ENCODE data around the gene RSBN1L. TPM values are rescaled to one million over a fixed set of nuclear protein-coding genes. Genes with fewer than 3 reads are reported as not detected.

Gene RSBN1L
- total RNA-seq, 1 donor = 14.3 TPM

DNA sequence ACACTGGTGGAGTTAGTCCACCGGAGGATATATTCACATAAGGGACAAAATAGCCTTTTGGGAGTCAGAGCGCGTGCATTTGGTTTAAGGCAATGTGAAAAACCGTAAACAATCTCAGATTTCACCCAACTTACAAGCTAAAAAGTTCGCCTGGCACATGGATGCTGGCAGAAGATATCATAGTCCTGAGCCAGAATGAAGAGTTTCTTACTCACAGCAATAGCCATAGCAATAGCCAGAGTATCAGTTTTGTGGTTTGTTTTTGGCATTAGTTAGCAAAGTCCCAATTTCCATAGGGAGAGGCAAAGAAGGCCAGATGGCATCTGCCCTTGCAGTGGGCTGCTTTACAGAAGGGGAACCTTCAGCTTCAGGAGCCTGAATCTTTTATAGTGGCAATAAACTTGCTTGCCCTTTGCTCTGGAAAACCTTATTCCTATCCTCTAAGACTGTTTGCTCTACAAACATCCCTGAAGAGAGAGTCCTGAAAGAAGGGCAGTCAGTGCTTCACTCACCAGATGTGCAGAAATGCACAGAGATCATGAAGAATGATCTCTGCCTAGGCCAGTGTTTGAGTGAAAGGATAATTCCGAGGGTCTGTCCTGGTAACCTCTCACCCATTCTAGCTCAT is 28.7 kb upstream of the RSBN1L start:
- H3K4me3 ChIP-seq (ENCODE audit: low read length) = no peak overlapping the region
- no peaks in the 10 kb centered on the region for H3K4me1 ChIP-seq (ENCODE audit: insufficient read depth, low read length)
- H3K9me3 ChIP-seq (ENCODE audit: low read depth, low read length) = no peaks in the 10 kb centered on the region
- H3K27me3 ChIP-seq (ENCODE audit: insufficient read depth, low read length) = no peaks in the 10 kb centered on the region

DNA sequence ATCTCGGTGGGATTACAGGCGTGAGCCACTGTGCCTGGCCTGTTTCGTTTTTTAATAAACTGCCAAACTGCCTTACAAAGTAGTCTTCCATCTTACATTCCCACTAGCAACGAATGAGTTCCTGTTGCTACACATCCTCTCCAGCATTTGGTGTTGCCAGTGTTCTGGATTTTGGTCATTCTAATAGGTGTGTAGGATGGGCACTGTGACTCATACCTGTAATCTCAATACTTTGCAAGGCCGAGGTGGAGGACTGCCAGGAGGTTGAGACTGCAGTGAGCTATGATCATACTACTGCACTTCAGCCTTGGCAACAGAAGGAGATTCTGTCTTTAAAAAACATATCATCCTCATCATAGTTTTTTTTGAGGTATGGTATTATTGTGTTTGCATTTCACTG is 21.4 kb upstream of the RSBN1L start:
- no peaks in the 10 kb centered on the region for H3K4me1 ChIP-seq (ENCODE audit: insufficient read depth, low read length)
- H3K27me3 ChIP-seq (ENCODE audit: insufficient read depth, low read length) = no peaks in the 10 kb centered on the region
- no peaks in the 10 kb centered on the region for H3K9me3 ChIP-seq (ENCODE audit: low read depth, low read length)
- H3K4me3 ChIP-seq (ENCODE audit: low read length) = no peak overlapping the region

DNA sequence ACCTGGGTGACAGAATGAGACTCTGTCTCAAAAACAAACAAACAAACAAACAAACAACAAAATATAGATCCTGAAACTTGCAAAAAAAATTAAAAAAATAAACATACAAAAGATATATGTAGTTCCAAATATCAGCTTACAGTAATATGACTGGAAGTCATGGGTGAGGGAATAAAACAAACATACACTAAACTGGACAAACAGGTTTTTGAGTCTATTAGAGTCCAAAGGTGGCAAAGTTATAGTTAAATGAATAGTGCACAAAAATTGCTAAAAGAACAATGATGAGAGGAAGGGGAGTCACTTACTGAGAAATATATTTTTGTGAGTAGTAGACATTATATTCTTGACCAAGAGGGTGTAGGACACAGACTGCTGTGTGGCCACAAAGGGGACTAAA is 16.7 kb upstream of the RSBN1L start:
- H3K27me3 ChIP-seq (ENCODE audit: insufficient read depth, low read length) = no peaks in the 10 kb centered on the region
- H3K9me3 ChIP-seq (ENCODE audit: low read depth, low read length) = no peaks in the 10 kb centered on the region
- H3K4me3 ChIP-seq (ENCODE audit: low read length) = no peak overlapping the region
- H3K4me1 ChIP-seq (ENCODE audit: insufficient read depth, low read length) = no peaks in the 10 kb centered on the region

DNA sequence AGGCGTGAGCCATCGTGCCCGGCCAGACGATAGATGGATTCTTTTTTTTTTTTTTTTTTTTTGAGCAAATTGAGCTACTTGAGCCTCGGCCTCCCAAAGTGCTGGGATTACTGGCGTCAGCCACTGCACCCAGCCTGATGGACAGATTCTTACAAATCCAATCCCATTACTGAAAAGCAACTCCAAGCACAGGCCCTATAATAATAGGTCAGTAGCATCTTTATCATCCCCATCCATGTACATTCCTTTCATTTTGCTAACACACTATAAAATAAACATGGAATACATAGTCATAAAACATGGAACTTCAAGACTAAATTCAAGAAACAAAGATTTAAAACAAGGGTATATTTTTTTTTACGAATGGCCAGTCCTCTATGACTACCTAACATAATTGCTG is 16.0 kb upstream of the RSBN1L start:
- H3K4me3 ChIP-seq (ENCODE audit: low read length) = no peak overlapping the region
- peaks cover 3% of the 10 kb centered on the region for H3K4me1 ChIP-seq (ENCODE audit: insufficient read depth, low read length)
- no peaks in the 10 kb centered on the region for H3K27me3 ChIP-seq (ENCODE audit: insufficient read depth, low read length)
- no peaks in the 10 kb centered on the region for H3K9me3 ChIP-seq (ENCODE audit: low read depth, low read length)

DNA sequence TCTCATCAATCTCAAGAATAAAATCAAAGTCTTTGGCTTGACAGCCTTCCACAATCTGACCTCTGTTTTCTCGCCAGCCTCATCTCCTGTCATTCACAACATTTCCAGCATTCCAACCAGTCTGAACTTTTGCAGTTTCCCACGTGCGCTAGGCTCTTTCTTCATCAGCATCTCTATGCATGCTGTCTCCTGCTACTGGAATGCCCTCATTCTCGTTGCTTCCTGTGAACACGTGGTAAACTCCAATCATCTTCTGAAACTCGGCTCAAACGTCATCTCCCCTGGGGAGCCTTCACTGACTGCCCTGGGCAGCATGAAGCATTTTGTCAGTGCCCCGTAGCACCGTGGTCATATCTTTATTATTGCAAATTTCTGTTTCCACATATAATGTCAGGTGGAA is 12.2 kb upstream of the RSBN1L start:
- no peaks in the 10 kb centered on the region for H3K27me3 ChIP-seq (ENCODE audit: insufficient read depth, low read length)
- peaks cover 14% of the 10 kb centered on the region for H3K4me1 ChIP-seq (ENCODE audit: insufficient read depth, low read length)

DNA sequence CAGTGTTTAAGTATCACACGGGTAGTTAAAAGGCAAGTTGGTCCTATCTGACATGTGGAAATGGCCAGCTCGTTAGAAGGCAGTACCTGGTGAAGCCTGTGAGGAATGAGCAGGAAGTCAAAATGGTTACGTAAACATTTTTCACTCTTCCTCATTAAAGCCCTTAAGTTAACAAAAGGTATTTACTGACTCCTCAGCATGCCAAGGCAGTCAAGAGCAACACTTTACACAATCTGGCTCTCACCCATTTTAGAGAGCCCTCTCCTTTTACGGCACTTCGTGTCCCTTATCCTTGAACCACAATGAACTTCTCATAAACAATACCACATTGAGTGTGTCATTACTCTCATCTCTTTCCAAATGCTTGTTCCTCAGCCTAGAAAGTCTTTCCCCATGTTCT is 11.0 kb upstream of the RSBN1L start:
- Histone ChIP-seq H3K9me3 (ENCODE audit: low read depth, low read length) (no peaks in the 10 kb centered on the region), H3K4me3 (ENCODE audit: low read length) (no peak overlapping the region), H3K4me1 (ENCODE audit: insufficient read depth, low read length) (peaks cover 14% of the 10 kb centered on the region), H3K27me3 (ENCODE audit: insufficient read depth, low read length) (no peaks in the 10 kb centered on the region)

More for the DNA sequence above, 12.2 kb upstream of the RSBN1L start:
- Histone ChIP-seq H3K4me3 (ENCODE audit: low read length) (no peak overlapping the region), H3K9me3 (ENCODE audit: low read depth, low read length) (no peaks in the 10 kb centered on the region)

DNA sequence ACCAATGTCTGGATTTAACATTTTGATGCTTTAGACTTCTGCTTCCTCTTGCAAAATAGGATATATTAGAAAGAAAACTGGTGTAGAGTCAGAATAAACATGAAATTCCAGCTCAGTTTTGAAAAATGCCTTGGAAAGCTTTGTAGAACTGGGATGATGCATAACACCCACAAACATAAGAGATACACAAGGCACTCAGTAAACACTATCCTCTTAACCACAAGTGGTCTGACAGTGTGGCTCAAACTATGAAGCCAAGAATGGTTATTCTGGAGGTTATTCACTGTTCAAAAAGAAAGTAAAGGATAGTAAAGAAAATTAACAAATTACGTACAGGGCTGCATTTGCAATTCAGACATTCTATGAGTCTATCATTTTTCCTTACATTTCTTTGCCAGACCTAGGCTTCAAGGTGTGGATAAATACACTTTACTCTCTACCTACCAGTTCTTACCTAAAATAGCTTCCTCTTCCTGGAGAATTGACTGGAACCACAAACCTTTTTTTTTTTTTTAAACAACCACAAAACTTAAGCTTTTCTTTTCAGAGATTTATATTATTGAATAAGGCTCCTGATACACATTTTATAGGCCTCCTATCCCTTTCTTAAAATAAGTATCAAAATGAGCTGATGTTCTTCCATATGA is 9.0 kb upstream of the RSBN1L start:
- no peaks in the 10 kb centered on the region for H3K9me3 ChIP-seq (ENCODE audit: low read depth, low read length)
- H3K27me3 ChIP-seq (ENCODE audit: insufficient read depth, low read length) = no peaks in the 10 kb centered on the region
- no peak overlapping the region for H3K4me3 ChIP-seq (ENCODE audit: low read length)
- peaks cover 14% of the 10 kb centered on the region for H3K4me1 ChIP-seq (ENCODE audit: insufficient read depth, low read length)

DNA sequence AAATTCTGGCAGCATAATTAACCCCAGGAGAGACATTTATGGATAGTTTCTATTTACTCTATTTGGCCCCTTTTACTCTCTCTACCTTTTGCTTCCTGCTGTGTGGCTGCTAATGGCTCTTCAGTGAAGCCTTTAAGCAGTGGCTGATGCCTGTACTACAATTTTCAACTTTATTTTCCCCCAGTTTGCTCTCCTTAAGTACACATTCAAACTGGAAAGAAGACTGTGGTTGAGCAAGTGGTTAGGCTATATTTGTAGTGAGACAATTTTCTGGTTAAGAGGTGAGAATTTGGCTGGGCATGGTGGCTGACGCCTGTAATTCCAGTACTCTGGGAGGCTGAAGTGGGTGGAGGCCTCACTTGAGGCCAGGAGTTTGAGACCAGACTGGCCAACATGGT is 8.5 kb upstream of the RSBN1L start:
- Histone ChIP-seq H3K27me3 (ENCODE audit: insufficient read depth, low read length) (no peaks in the 10 kb centered on the region), H3K9me3 (ENCODE audit: low read depth, low read length) (no peaks in the 10 kb centered on the region), H3K4me1 (ENCODE audit: insufficient read depth, low read length) (peaks cover 14% of the 10 kb centered on the region), H3K4me3 (ENCODE audit: low read length) (no peak overlapping the region)

DNA sequence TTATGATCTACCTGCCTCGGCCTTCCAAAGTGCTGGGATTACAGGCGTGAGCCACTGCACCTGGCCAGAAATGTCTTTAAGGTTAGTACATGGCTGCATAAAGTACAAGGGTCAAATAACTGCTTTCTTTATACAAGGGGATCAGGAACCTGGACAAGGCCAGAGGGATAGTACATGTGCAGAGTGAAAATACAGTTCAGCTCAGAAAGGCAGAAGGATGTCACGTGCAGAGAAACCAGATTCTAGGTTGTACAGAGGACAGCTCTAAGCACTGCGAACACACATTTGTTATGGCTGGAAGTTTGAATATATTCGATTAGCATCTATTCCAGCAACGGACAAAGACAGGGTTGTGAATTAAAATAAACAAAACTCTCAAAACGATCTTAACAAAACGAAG is 6.0 kb upstream of the RSBN1L start:
- Histone ChIP-seq H3K4me1 (ENCODE audit: insufficient read depth, low read length) (peaks cover 26% of the 10 kb centered on the region), H3K27me3 (ENCODE audit: insufficient read depth, low read length) (no peaks in the 10 kb centered on the region), H3K9me3 (ENCODE audit: low read depth, low read length) (no peaks in the 10 kb centered on the region), H3K4me3 (ENCODE audit: low read length) (no peak overlapping the region)

DNA sequence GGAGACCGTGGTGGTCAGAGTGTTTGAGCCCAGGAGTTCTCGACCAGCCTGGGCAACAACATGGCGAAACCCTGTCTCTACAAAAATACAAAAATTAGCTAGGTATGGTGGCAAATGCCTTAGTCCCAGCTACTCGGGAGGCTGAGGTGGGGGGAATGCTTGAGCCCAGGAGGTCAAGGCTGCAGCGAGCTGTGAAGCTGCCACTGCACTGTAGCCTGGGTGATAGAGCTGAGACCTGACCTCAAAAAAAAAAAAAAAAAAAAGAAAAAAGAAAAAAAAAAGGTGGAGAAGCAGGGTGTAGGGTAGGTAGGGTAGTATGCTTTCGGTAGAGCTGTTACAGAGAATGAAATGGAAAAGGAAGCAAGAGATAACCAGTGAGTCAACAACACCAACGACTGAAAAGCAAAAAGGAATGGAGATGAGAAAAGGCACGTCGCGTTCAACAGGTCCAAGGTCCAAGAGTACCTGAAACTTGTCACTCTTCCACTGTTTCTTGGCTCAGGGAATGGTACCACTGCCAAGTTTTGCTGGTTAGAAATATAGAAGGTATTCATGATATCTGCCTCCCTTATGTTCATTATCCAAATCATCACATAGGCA is 4.3 kb upstream of the RSBN1L start:
- H3K4me1 ChIP-seq (ENCODE audit: insufficient read depth, low read length) = peaks cover 28% of the 10 kb centered on the region
- no peak overlapping the region for H3K4me3 ChIP-seq (ENCODE audit: low read length)
- H3K27me3 ChIP-seq (ENCODE audit: insufficient read depth, low read length) = no peaks in the 10 kb centered on the region
- no peaks in the 10 kb centered on the region for H3K9me3 ChIP-seq (ENCODE audit: low read depth, low read length)

DNA sequence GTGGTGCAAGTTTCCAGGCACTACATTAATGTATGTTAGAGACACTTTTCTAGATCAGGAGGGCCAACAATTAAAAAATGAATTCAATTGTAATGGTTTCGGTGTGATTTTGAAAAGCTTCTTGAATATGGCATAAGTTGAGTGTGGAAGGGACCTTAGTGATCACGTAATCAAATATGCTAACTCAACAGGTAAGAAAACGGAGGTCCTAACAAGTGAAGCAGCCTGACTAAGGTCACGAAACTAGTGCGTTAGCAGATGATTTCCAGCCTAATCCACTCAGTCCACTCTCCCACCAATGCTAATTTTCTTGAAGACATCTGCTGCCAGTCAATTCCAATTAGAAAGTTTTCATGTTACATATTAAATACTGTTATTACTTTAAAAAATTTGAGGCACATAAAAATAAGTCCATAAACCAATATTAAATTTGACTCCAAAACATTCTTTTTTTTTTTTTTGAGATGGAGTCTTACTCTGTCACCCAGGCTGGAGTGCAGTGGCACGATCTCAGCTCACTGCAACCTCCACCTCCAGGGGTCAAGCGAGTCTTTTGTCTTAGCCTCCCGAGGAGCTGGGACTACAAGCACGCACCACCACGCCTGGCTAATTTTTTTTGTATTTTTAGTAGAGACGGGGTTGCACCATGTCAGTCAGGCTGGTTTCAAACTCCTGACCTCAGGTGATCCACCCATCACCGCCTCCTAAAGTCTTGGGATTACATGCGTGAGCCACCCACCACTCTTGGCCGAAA is 2.3 kb upstream of the RSBN1L start:
- Histone ChIP-seq H3K27me3 (ENCODE audit: insufficient read depth, low read length) (no peaks in the 10 kb centered on the region), H3K4me3 (ENCODE audit: low read length) (no peak overlapping the region), H3K9me3 (ENCODE audit: low read depth, low read length) (no peaks in the 10 kb centered on the region), H3K4me1 (ENCODE audit: insufficient read depth, low read length) (peaks cover 31% of the 10 kb centered on the region)

DNA sequence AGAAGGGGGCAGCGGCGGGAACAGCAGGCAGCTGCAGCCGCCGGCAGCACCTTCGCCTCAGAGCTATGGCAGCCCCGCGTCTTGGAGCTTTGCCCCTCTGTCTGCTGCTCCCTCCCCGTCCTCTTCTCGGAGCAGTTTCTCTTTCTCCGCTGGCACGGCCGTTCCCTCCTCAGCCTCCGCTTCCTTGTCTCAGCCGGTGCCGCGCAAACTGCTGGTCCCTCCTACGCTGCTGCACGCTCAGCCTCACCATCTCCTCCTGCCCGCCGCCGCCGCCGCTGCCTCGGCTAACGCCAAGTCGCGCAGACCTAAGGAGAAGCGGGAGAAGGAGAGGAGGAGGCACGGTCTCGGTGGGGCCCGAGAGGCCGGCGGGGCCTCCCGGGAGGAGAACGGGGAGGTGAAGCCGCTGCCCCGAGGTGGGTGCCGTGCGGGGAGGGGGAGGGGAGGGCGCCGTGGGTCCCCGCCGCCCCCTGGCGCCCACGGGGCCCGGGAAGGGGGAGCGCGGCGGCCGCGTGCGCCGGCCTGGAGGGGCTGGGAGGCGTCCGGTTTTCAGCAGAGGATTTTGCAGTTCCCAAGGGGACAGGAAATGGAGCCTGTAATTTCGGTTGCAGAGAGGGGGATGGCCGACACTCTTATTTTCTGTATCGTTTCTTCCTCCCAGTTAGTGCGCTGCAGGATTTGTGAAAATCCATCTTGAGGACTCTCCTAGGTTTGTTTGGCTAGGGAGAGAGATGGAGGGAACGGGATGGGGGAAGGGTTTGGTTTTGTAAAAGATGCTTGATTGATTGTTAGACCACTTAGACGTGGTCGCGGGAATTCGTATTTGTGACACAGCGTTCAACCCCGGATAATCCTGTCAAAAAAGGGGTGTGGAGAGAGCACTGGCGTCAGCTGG is 630 bp downstream of the RSBN1L start:
- Histone ChIP-seq H3K4me3 (ENCODE audit: low read length) (peak overlapping the region; percentile 100), H3K4me1 (ENCODE audit: insufficient read depth, low read length) (peaks cover 45% of the 10 kb centered on the region)

DNA sequence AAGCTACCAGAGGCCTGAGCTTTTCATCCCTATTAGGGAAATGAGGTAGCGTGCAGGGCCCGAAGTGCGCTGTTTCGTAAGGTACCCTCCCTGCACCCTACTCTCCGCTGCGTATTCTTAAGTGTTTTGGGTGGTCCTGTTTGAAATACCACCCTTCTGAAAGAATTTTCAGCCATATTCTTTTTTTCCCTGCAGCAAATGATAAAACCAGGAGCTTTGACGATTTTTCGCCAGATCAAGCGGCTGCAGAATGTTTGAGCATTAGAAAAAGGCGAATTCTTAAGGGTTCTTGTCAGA is 1.2 kb downstream of the RSBN1L start:
- H3K4me3 ChIP-seq (ENCODE audit: low read length) = peak overlapping the region; percentile 100
- no peaks in the 10 kb centered on the region for H3K27me3 ChIP-seq (ENCODE audit: insufficient read depth, low read length)
- H3K9me3 ChIP-seq (ENCODE audit: low read depth, low read length) = no peaks in the 10 kb centered on the region
- H3K4me1 ChIP-seq (ENCODE audit: insufficient read depth, low read length) = peaks cover 49% of the 10 kb centered on the region

More for the DNA sequence above, 630 bp downstream of the RSBN1L start:
- Histone ChIP-seq H3K27me3 (ENCODE audit: insufficient read depth, low read length) (no peaks in the 10 kb centered on the region), H3K9me3 (ENCODE audit: low read depth, low read length) (no peaks in the 10 kb centered on the region)

DNA sequence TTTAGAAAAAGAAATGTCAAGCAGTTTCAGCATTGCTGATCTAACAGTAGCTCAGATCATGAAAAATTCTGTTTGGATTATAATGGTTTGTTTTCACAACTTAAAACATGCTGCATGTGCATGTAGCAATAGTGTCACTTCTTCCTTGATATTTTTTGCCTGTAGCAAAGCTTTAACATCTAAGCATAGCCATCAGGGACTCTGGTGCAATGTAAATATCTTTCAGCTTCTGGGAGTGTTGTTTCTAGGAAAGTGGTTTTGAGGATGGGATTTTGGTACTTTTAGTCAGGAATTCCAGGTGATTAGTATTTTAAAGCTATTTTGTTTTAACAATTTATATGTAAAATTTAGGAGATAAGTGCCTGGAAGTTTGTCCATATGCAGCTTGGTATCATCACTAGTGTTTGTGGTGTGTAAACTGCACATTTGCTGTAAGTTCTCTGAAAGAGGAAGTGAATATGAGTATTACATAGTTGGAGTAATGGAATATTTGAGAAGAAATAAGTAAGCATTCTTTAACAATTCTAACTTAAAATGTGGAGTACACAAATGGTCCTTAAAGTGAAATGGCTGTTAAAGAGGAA is 1.9 kb downstream of the RSBN1L start:
- Histone ChIP-seq H3K4me1 (ENCODE audit: insufficient read depth, low read length) (peaks cover 55% of the 10 kb centered on the region), H3K27me3 (ENCODE audit: insufficient read depth, low read length) (no peaks in the 10 kb centered on the region), H3K9me3 (ENCODE audit: low read depth, low read length) (no peaks in the 10 kb centered on the region), H3K4me3 (ENCODE audit: low read length) (peak overlapping the region; percentile 100)
